Heart left ventricle (tissue), 16 donors: ENCODE data around the gene RAB11FIP5. TPM values are rescaled to one million over a fixed set of nuclear protein-coding genes. Genes with fewer than 3 reads are reported as not detected.
"Not testable (repeated sequence)": the region's sequence is repeated elsewhere in the genome, so short reads cannot be mapped to it uniquely, and the experiment has no call there.

ENCODE experiments used
- ATAC-seq, 4 donors: fragments of 200-7000 bp; cut with Tn5 transposase; one replicate each; pipeline ENCODE4 v1.9.1; 2020 to 2022; ENCODE audit warnings: moderate library complexity in 4 of 4, mild to moderate bottlenecking in 3 of 4, moderate number of reproducible peaks in 1 of 4
- DNase-seq, 5 donors: peaks; one replicate each; pipeline ENCODE4 v3.0.0-alpha.2; 2020
- H3K27ac ChIP-seq, 12 donors: fragments of 200-600 bp; sonication (generic) in 4 of 12; one replicate each; pipeline versions ENCODE4 v1.5.0 to v1.8.0; 2016 to 2022; ENCODE audit warnings: mild to moderate bottlenecking in 2 of 12
- H3K27me3 ChIP-seq, 9 donors: fragments of 200-600 bp; sonication (generic) in 2 of 9; one replicate each; pipeline versions ENCODE4 v1.5.1 to v1.8.0; 2016 to 2022; ENCODE audit warnings: mild to moderate bottlenecking in 3 of 9
- H3K36me3 ChIP-seq, 9 donors: fragments of 200-600 bp; sonication (generic) in 2 of 9; one replicate each; pipeline versions ENCODE4 v1.5.0 to v1.8.0; 2018 to 2022; ENCODE audit warnings: mild to moderate bottlenecking in 2 of 9
- H3K4me1 ChIP-seq, 12 donors: fragments of 200-600 bp; sonication (generic) in 4 of 12; one replicate each; pipeline versions ENCODE4 v1.5.0 to v1.8.0; 2016 to 2022; ENCODE audit warnings: mild to moderate bottlenecking in 3 of 12
- H3K4me3 ChIP-seq, 12 donors: fragments of 200-600 bp; sonication (generic) in 4 of 12; one replicate each; pipeline versions ENCODE4 v1.5.0 to v1.8.0; 2017 to 2022; ENCODE audit warnings: mild to moderate bottlenecking in 9 of 12, moderate library complexity in 4 of 12
- H3K9me3 ChIP-seq, 12 donors: fragments of 200-600 bp; sonication (generic) in 4 of 12; one replicate each; pipeline versions ENCODE4 v1.5.0 to v1.8.0; 2016 to 2022; ENCODE audit warnings: mild to moderate bottlenecking in 1 of 12
- CTCF ChIP-seq, 12 donors: fragments of 200-600 bp; sonication (generic) in 4 of 12; IDR thresholded peaks; one replicate each; pipeline versions ENCODE4 v1.5.0 to v1.8.0; 2018 to 2022; ENCODE audit warnings: antibody characterized with exemption in 12 of 12, mild to moderate bottlenecking in 5 of 12
- POLR2A ChIP-seq, 2 donors: fragments of 450-650 bp; IDR thresholded peaks; one replicate each; pipeline ENCODE4 v1.6.1; 2017; ENCODE audit warnings: antibody characterized with exemption in 2 of 2, mild to moderate bottlenecking in 2 of 2, moderate library complexity in 2 of 2
- WGBS, 4 donors: extraction: QIAGEN DNeasy Blood & Tissue Kit in 2 of 4; methylation state at CpG; one replicate each; pipeline versions ENCODE4 v1.1.5 to v1.1.7; 2013 to 2018; 5-methylcytosine and 5-hydroxymethylcytosine counted together
- intact Hi-C, 10 donors: fragments of 100-400 bp; cut with DNase I; formaldehyde crosslinking; loops; one replicate each; pipeline versions ENCODE4 v1.11.1 to v1.14.2; 2022
- polyA plus RNA-seq, 2 donors: library from polyadenylated mRNA; stranded (reverse); fragments of 200-250 nt; gene quantifications; one replicate each; pipeline ENCODE4 v1.2.3, GENCODE V29; 2013
- total RNA-seq, 9 donors: library from RNA; depleted of rRNA in 2 of 9; stranded (reverse); fragments of >200 nt in 2 of 9; fragmentation: NEBNext Ultra II Directional in 3 of 9; extraction: Animal tissue kit (Norgen Biotek cat#: 25700) in 3 of 9; gene quantifications; one replicate each; pipeline versions ENCODE4 v1.1.0 to v1.2.4, GENCODE V29; 2016 to 2023
- donor health status: ischemic (EF 13 %, LVEDD 7.1; RV severe dilation, severe dysfunction).
- donor health status: healthy with polysubstance abuse.
- donor health status: DM: no; HTN: yes; CAD: no.
- donor health status: DM: no; HTN: no; CAD: no.
- donor health status: ischemic (EF 25% LVEDD 6.9; RV normal size, moderate dysfunction).
- donor health status: ischemic (EF 25% LVEDD 5.7; RV mildly dilated, moderate dysfunction).
- donor health status: healthy.
- donor health status: DM: yes; HTN: yes; CAD: no.
- donor health status: ischemic (EF 35%, LVEDD 5.7; RV mildly dilated, moderate dysfunction).
- donor health status: nonischemic (EF 11% LVEDD 7.7; RV severe dilation, severe dysfunction).
- donor health status: DM: yes; HTN: yes; CAD: no.
- donor health status: PGD.
- donor health status: ischemic (EF 29% LVEDD 5.4; RV normal size, mild dysfunction).
- donor health status: nonischemic (EF 23%, LVEDD 6.1; RV moderate dilation, normal function).

RAB11FIP5 gene
- total and polyA plus RNA-seq, 11 donors, result 10.7 to 50.7 (median 24.8) TPM

DNA sequence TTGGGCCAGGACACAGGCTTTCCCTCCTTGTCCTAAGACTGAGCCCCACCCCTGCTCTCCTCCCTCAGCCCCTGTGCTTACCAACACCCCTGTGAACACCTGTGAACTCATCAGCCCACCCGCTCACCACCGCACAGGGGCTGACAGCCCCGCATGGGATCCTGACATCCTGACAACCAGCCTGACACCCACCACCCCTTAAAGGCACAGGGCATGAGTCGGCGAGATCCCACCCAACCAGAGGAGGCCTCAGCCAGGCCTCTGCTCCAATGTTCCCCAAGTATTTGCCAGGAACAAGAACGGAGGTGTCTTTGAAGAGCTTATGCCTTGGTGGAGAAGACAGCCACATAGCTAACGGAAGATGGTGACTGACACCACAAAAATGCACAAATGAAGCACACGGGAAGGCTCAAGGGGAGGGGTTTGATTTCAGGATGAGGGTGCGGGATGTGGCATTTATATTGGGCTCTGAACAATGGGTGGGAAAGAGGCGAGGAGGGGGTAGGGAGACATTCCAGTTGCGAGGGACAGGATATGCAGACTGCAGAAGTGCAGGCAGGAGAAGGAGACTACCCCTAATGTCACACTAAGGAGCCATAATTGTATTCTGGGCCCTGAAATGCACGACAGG, 11.0 kb downstream of the RAB11FIP5 start:
- WGBS, 4 donors, result 81 to 85% (median 84%) methylated on average over 12 of the region's 12 CpGs
- ATAC-seq (no peak), DNase-seq (peak in 2 of 5 donors; percentile 8 to 27)
- Histone ChIP-seq H3K27me3 (no peaks in the 10 kb centered on the region), H3K4me3 (no peak overlapping the region), H3K9me3 (no peaks in the 10 kb centered on the region), H3K36me3 (no peaks in the 10 kb centered on the region), H3K4me1 (peaks cover 0 to 33% (median 19%) of the 10 kb centered on the region in 12 donors), H3K27ac (no peak overlapping the region)
- intact Hi-C loops, result no loop called here
- TF ChIP-seq CTCF (IDR thresholded peaks at IDR 0.05), result no peak

DNA sequence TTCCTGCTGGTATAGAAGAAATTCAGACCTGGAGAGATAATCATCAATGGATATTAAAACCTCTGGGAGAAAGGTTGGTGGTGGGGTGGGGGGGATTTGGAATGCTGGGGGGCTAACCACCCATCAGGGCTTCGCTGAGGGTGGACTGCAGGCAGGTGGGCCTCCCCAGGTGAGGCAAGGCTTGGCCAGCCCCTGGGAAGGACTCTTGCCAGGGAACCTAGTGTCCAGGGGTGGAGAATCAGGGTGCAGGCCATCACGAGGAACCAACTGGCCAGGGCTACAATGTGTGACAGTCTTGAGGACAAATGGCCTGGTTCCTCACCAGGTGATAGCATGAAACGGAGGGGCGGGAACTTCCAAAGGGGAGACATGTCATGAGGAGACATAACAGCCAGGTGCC, 11.8 kb downstream of the RAB11FIP5 start:
- no peaks in the 10 kb centered on the region for H3K9me3 ChIP-seq
- intact Hi-C loops, result no loop called here
- TF ChIP-seq CTCF (IDR thresholded peaks at IDR 0.05), result no peak
- no peak for TF ChIP-seq POLR2A (IDR thresholded peaks at IDR 0.05)
- H3K4me1 ChIP-seq, result peaks cover 0 to 31% (median 15%) of the 10 kb centered on the region in 12 donors
- peak in 1 of 5 donors; percentile 37 for DNase-seq
- no peak overlapping the region for H3K4me3 ChIP-seq
- H3K27ac ChIP-seq, result no peak overlapping the region
- WGBS, 4 donors, result 93 to 99% (median 97%) methylated on average over 4 of the region's 4 CpGs
- H3K36me3 ChIP-seq, result no peaks in the 10 kb centered on the region
- H3K27me3 ChIP-seq, result no peaks in the 10 kb centered on the region
- no peak for ATAC-seq

GRCh38 chr2:73099486-73099885, 13.3 kb downstream of the RAB11FIP5 start:
- intact Hi-C loops, result no loop called here
- TF ChIP-seq CTCF (IDR thresholded peaks at IDR 0.05) (no peak), POLR2A (IDR thresholded peaks at IDR 0.05) (no peak)
- ATAC-seq, result no peak
- Histone ChIP-seq H3K36me3 (no peaks in the 10 kb centered on the region), H3K4me3 (no peak overlapping the region), H3K4me1 (peaks cover 0 to 29% (median 15%) of the 10 kb centered on the region in 12 donors), H3K27ac (no peak overlapping the region), H3K9me3 (no peaks in the 10 kb centered on the region), H3K27me3 (no peaks in the 10 kb centered on the region)
- 89 to 100% (median 97%) methylated on average over 3 of the region's 3 CpGs for WGBS, 4 donors
- DNase-seq, result peak in 2 of 5 donors; percentile 17 to 33

GRCh38 chr2:73095910-73096309, 16.8 kb downstream of the RAB11FIP5 start:
- intact Hi-C loops, result no loop called here
- 75 to 100% (median 87%) methylated on average over 2 to 3 of the region's 3 CpGs for WGBS, 4 donors
- Histone ChIP-seq H3K27me3 (no peaks in the 10 kb centered on the region), H3K36me3 (no peaks in the 10 kb centered on the region), H3K9me3 (no peaks in the 10 kb centered on the region), H3K4me1 (peaks cover 3 to 40% (median 27%) of the 10 kb centered on the region in 12 donors), H3K4me3 (no peak overlapping the region), H3K27ac (no peak overlapping the region)
- DNase-seq (peak in 1 of 5 donors; percentile 9), ATAC-seq (no peak)
- TF ChIP-seq CTCF (IDR thresholded peaks at IDR 0.05) (no peak), POLR2A (IDR thresholded peaks at IDR 0.05) (no peak)

GRCh38 chr2:73093601-73094218, 19.0 kb downstream of the RAB11FIP5 start:
- 76 to 83% (median 81%) methylated on average over 17 of the region's 17 CpGs for WGBS, 4 donors
- H3K27ac ChIP-seq, result peak overlapping the region in 1 of 12 donors; percentile 1
- H3K36me3 ChIP-seq, intact Hi-C loops, H3K27me3 ChIP-seq, ATAC-seq, H3K9me3 ChIP-seq, H3K4me3 ChIP-seq: not testable (repeated sequence)
- DNase-seq, result peak in 1 of 5 donors; percentile 10
- peaks cover 3 to 61% (median 42%) of the 10 kb centered on the region in 12 donors for H3K4me1 ChIP-seq
